Heart left ventricle (tissue), 16 donors: Measurements from ENCODE around the gene C5orf47. TPM values are rescaled to one million over a fixed set of nuclear protein-coding genes. Genes with fewer than 3 reads are reported as not detected.

Experiments used
- ATAC-seq, 4 donors: fragments of 200-7000 bp; cut with Tn5 transposase; one replicate each; pipeline ENCODE4 v1.9.1; 2020 to 2022; ENCODE audit warnings: moderate library complexity in 4 of 4, mild to moderate bottlenecking in 3 of 4, moderate number of reproducible peaks in 1 of 4
- DNase-seq, 5 donors: peaks; one replicate each; pipeline ENCODE4 v3.0.0-alpha.2; 2020
- H3K27ac ChIP-seq, 12 donors: fragments of 200-600 bp; sonication (generic) in 4 of 12; one replicate each; pipeline versions ENCODE4 v1.5.0 to v1.8.0; 2016 to 2022; ENCODE audit warnings: mild to moderate bottlenecking in 2 of 12
- H3K27me3 ChIP-seq, 9 donors: fragments of 200-600 bp; sonication (generic) in 2 of 9; one replicate each; pipeline versions ENCODE4 v1.5.1 to v1.8.0; 2016 to 2022; ENCODE audit warnings: mild to moderate bottlenecking in 3 of 9
- H3K36me3 ChIP-seq, 9 donors: fragments of 200-600 bp; sonication (generic) in 2 of 9; one replicate each; pipeline versions ENCODE4 v1.5.0 to v1.8.0; 2018 to 2022; ENCODE audit warnings: mild to moderate bottlenecking in 2 of 9
- H3K4me1 ChIP-seq, 12 donors: fragments of 200-600 bp; sonication (generic) in 4 of 12; one replicate each; pipeline versions ENCODE4 v1.5.0 to v1.8.0; 2016 to 2022; ENCODE audit warnings: mild to moderate bottlenecking in 3 of 12
- H3K4me3 ChIP-seq, 12 donors: fragments of 200-600 bp; sonication (generic) in 4 of 12; one replicate each; pipeline versions ENCODE4 v1.5.0 to v1.8.0; 2017 to 2022; ENCODE audit warnings: mild to moderate bottlenecking in 9 of 12, moderate library complexity in 4 of 12
- H3K9me3 ChIP-seq, 12 donors: fragments of 200-600 bp; sonication (generic) in 4 of 12; one replicate each; pipeline versions ENCODE4 v1.5.0 to v1.8.0; 2016 to 2022; ENCODE audit warnings: mild to moderate bottlenecking in 1 of 12
- POLR2A ChIP-seq, 2 donors: fragments of 450-650 bp; IDR thresholded peaks; one replicate each; pipeline ENCODE4 v1.6.1; 2017; ENCODE audit warnings: antibody characterized with exemption in 2 of 2, mild to moderate bottlenecking in 2 of 2, moderate library complexity in 2 of 2
- WGBS, 4 donors: extraction: QIAGEN DNeasy Blood & Tissue Kit in 2 of 4; methylation state at CpG; one replicate each; pipeline versions ENCODE4 v1.1.5 to v1.1.7; 2013 to 2018; 5-methylcytosine and 5-hydroxymethylcytosine counted together
- intact Hi-C, 10 donors: fragments of 100-400 bp; cut with DNase I; formaldehyde crosslinking; loops; one replicate each; pipeline versions ENCODE4 v1.11.1 to v1.14.2; 2022
- polyA plus RNA-seq, 2 donors: library from polyadenylated mRNA; stranded (reverse); fragments of 200-250 nt; gene quantifications; one replicate each; pipeline ENCODE4 v1.2.3, GENCODE V29; 2013
- total RNA-seq, 9 donors: library from RNA; depleted of rRNA in 2 of 9; stranded (reverse); fragments of >200 nt in 2 of 9; fragmentation: NEBNext Ultra II Directional in 3 of 9; extraction: Animal tissue kit (Norgen Biotek cat#: 25700) in 3 of 9; gene quantifications; one replicate each; pipeline versions ENCODE4 v1.1.0 to v1.2.4, GENCODE V29; 2016 to 2023
- TF ChIP-seq, protein P1 (sequence below), 12 donors: fragments of 200-600 bp; sonication (generic) in 4 of 12; IDR thresholded peaks; one replicate each; pipeline versions ENCODE4 v1.5.0 to v1.8.0; 2018 to 2022; ENCODE audit warnings: antibody characterized with exemption in 12 of 12, mild to moderate bottlenecking in 5 of 12
- donor health status: ischemic (EF 13 %, LVEDD 7.1; RV severe dilation, severe dysfunction).
- donor health status: healthy with polysubstance abuse.
- donor health status: DM: no; HTN: yes; CAD: no.
- donor health status: DM: no; HTN: no; CAD: no.
- donor health status: ischemic (EF 25% LVEDD 6.9; RV normal size, moderate dysfunction).
- donor health status: ischemic (EF 25% LVEDD 5.7; RV mildly dilated, moderate dysfunction).
- donor health status: healthy.
- donor health status: DM: yes; HTN: yes; CAD: no.
- donor health status: ischemic (EF 35%, LVEDD 5.7; RV mildly dilated, moderate dysfunction).
- donor health status: nonischemic (EF 11% LVEDD 7.7; RV severe dilation, severe dysfunction).
- donor health status: DM: yes; HTN: yes; CAD: no.
- donor health status: PGD.
- donor health status: ischemic (EF 29% LVEDD 5.4; RV normal size, mild dysfunction).
- donor health status: nonischemic (EF 23%, LVEDD 6.1; RV moderate dilation, normal function).

The C5orf47 gene
- total and polyA plus RNA-seq, 11 donors = 0.12 to 0.58 (median 0.15) TPM; not detected in 7

DNA sequence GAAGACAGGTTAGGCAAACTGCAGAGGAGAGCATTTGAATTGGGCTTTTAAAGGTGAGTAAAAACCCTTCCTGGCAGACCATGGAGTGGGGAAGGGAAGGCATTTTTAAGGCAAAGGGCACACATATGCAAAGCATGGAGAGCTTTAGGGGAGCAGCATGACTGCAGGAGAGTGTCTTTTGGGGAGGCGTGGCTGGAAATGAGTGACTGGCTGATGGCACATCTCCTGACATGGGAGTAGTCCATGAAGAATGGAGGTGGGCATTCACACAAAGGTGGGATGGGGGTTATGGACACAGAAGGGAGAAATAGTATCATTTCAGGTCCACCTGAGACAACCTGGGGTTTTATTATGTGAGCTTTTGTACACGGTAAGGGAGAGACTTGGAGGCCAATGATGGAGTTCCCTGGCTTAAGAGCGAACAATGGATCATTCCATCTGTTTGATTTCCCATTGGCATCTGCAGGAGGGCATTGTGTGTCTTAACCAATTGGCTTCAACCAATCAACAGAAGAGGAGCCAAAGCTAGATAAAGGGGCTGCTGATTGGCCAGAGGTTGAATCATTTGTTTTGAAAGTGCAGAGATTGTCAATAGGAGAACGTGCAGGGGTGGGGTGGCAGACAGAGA is 58.6 kb downstream of the C5orf47 start:
- WGBS, 4 donors = 73 to 77% (median 75%) methylated on average over 4 of the region's 4 CpGs
- no peaks in the 10 kb centered on the region for H3K9me3 ChIP-seq
- H3K27ac ChIP-seq = no peak overlapping the region

DNA sequence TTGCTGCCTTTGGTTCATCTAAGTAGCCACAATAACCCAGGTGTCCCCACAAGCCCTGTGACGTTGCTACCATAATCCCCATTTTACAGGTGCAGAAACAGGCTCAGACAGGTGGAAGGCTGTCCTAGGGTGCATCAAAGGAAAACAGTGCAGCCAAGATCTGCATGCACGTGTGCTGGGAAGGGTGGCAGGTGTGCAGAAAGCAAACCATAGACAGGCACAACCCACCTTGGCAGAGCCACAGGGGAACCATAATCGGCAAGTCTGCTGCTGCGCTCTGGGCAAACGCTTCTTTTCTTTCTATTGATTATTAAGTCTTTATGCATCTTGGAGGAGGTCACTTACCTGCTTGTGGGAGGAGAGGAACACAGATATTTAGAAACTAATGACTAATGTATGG is 63.7 kb downstream of the C5orf47 start:
- TF ChIP-seq POLR2A (IDR thresholded peaks at IDR 0.05) = no peak
- TF ChIP-seq, protein P1, sequence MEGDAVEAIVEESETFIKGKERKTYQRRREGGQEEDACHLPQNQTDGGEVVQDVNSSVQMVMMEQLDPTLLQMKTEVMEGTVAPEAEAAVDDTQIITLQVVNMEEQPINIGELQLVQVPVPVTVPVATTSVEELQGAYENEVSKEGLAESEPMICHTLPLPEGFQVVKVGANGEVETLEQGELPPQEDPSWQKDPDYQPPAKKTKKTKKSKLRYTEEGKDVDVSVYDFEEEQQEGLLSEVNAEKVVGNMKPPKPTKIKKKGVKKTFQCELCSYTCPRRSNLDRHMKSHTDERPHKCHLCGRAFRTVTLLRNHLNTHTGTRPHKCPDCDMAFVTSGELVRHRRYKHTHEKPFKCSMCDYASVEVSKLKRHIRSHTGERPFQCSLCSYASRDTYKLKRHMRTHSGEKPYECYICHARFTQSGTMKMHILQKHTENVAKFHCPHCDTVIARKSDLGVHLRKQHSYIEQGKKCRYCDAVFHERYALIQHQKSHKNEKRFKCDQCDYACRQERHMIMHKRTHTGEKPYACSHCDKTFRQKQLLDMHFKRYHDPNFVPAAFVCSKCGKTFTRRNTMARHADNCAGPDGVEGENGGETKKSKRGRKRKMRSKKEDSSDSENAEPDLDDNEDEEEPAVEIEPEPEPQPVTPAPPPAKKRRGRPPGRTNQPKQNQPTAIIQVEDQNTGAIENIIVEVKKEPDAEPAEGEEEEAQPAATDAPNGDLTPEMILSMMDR (IDR thresholded peaks at IDR 0.05) = no peak
- Histone ChIP-seq H3K4me1 (peaks cover 0 to 7% (median 0%) of the 10 kb centered on the region in 12 donors), H3K27me3 (no peaks in the 10 kb centered on the region), H3K36me3 (no peaks in the 10 kb centered on the region), H3K4me3 (no peak overlapping the region), H3K27ac (no peak overlapping the region), H3K9me3 (no peaks in the 10 kb centered on the region)
- WGBS, 4 donors = 83 to 88% (median 85%) methylated on average over 5 of the region's 5 CpGs
- DNase-seq (no peak), ATAC-seq (no peak)
- intact Hi-C loops = no loop called here

More for the DNA sequence above, 58.6 kb downstream of the C5orf47 start:
- no peaks in the 10 kb centered on the region for H3K36me3 ChIP-seq
- H3K4me3 ChIP-seq = no peak overlapping the region
- ATAC-seq (no peak), DNase-seq (no peak)
- peaks cover 0 to 3% (median 0%) of the 10 kb centered on the region in 9 donors for H3K27me3 ChIP-seq
- TF ChIP-seq POLR2A (IDR thresholded peaks at IDR 0.05) = no peak
- TF ChIP-seq, protein P1 (IDR thresholded peaks at IDR 0.05) = no peak
- intact Hi-C loops = loop anchor here in 1 of 10 donors (5.0 kb wide), 1 partner anchor 265 kb away; no protein-coding TSS in a partner anchor
- H3K4me1 ChIP-seq = no peaks in the 10 kb centered on the region

DNA sequence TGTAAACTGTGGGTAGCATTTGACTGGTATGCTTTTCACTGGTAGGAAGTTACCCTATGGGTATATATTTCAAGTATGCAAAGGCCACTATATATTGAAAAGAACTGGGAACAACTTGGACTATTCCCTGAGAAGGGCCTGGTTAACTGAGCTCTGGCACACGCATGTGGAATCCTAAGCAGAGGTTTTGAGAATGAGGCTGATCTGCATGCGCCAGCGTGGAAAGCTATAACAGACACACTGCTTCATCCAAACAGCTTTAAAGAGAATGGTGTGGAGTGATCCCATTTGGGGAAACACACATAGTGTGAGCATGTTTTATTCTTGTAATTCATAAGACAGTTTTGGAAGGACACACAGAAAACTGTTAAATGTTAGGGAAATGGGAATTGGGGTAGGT is 64.9 kb downstream of the C5orf47 start:
- H3K27ac ChIP-seq = no peak overlapping the region
- H3K27me3 ChIP-seq = no peaks in the 10 kb centered on the region
- WGBS, 4 donors = 87 to 93% (median 93%) methylated on average over 3 of the region's 3 CpGs
- H3K4me1 ChIP-seq = peaks cover 0 to 7% (median 0%) of the 10 kb centered on the region in 12 donors
- ATAC-seq = no peak
- intact Hi-C loops = no loop called here
- no peak overlapping the region for H3K4me3 ChIP-seq
- DNase-seq = no peak
- H3K9me3 ChIP-seq = no peaks in the 10 kb centered on the region
- TF ChIP-seq, protein P1 (IDR thresholded peaks at IDR 0.05) = no peak
- TF ChIP-seq POLR2A (IDR thresholded peaks at IDR 0.05) = no peak
- no peaks in the 10 kb centered on the region for H3K36me3 ChIP-seq

Other genes with a start within 250 kb of the C5orf47 start
- 100 to 1,000 TPM; 104 to 217 (median 172) TPM for gene CPEB4, start 100.8 kb upstream of the C5orf47 start, total RNA-seq
- 100 to 1,000 TPM in 1 of 2 donors, 10 to 100 TPM in 1; 28.7 to 158 TPM for gene CPEB4, start 100.8 kb upstream of the C5orf47 start, polyA plus RNA-seq
- 1 to 10 TPM in 1 of 9 donors, under 1 TPM in 4, not detected in 4; 0.36 to 1.7 (median 0.50) TPM for gene NSG2, start 56.5 kb downstream of the C5orf47 start, total RNA-seq
- under 1 TPM; 0.30 to 0.44 TPM for gene NSG2, start 56.5 kb downstream of the C5orf47 start, polyA plus RNA-seq